Right lobe of liver (tissue), 4 donors: Measurements from ENCODE around the gene HSD17B2.

Experiments
- POLR2A ChIP-seq: fragments of 450-650 bp; IDR thresholded peaks from one replicate; pipeline ENCODE4 v1.6.1; 2017; ENCODE audit warnings: antibody characterized with exemption, mild to moderate bottlenecking
- TF ChIP-seq, protein P1 (sequence below), 4 donors: fragments of 200-600 bp in 3 of 4; fragments of 450-650 bp in 1 of 4; IDR thresholded peaks; one replicate each; pipeline versions ENCODE4 v1.5.1 to v1.8.0; 2016 to 2022; ENCODE audit warnings: antibody characterized with exemption in 4 of 4, mild to moderate bottlenecking in 2 of 4
- donor health status: DM: no; HTN: no; CAD: no.
- donor health status: DM: no; HTN: no; CAD: no.
- donor health status: DM: no; HTN: yes; CAD: no.

DNA sequence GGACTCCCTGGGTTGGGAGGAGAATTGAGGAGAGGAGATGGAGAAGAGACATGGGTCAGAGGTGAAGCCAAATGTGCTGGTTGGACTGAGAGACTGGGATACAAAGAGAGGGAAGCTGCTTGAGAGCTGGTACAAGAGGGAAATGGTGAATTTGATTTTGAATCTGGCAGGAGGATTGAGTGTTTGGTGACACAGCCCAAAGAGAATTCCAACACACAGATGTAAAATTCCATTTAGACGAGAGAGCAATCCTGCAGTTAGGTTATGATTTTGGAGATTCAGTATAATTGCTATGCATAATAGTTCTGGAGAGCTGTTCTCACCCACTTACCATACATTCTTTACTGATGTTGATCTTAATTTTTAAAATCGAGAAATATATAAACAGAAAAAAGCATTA, 57.7 kb downstream of the HSD17B2 start:
- TF ChIP-seq, protein P1, sequence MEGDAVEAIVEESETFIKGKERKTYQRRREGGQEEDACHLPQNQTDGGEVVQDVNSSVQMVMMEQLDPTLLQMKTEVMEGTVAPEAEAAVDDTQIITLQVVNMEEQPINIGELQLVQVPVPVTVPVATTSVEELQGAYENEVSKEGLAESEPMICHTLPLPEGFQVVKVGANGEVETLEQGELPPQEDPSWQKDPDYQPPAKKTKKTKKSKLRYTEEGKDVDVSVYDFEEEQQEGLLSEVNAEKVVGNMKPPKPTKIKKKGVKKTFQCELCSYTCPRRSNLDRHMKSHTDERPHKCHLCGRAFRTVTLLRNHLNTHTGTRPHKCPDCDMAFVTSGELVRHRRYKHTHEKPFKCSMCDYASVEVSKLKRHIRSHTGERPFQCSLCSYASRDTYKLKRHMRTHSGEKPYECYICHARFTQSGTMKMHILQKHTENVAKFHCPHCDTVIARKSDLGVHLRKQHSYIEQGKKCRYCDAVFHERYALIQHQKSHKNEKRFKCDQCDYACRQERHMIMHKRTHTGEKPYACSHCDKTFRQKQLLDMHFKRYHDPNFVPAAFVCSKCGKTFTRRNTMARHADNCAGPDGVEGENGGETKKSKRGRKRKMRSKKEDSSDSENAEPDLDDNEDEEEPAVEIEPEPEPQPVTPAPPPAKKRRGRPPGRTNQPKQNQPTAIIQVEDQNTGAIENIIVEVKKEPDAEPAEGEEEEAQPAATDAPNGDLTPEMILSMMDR (IDR thresholded peaks at IDR 0.05), result no peak
- TF ChIP-seq POLR2A, result no peak
